Stimulated activated CD8-positive, alpha-beta memory T cell treated with anti-CD3 and anti-CD28 coated beads, Interleukin-2, amount 100 ng/mL, for 48 hours (primary cell): ENCODE results near the gene PLG.
"Not testable (repeated sequence)": the region's sequence is repeated elsewhere in the genome, so short reads cannot be mapped to it uniquely, and the experiment has no call there.

Source experiments
- DNase-seq, 2 donors: peaks; one replicate each; pipeline ENCODE4 v3.0.0-alpha.2; 2020; ENCODE audit warnings: low read depth in 2 of 2

The PLG gene

DNA sequence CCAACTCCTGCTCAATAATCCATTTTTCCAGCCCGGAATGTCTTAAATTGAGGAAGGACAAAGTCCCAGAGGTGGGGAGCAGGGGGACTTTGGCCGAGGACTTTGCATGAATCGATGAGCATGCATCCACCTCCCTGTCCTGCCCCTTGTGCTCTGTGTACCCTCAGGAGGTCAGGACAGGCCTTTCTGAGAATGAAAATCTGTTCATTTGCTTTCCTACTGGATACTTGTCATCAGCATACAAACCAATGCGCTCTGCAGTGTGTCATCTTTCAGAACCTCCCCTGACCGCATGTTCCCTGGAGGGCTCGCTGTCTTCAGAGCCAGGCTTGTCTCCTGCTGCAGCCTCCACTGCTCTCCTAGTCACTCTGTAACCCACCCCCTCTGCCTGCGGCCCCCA lies 2.6 kb downstream of the PLG start:
- not testable (repeated sequence) for DNase-seq

DNA sequence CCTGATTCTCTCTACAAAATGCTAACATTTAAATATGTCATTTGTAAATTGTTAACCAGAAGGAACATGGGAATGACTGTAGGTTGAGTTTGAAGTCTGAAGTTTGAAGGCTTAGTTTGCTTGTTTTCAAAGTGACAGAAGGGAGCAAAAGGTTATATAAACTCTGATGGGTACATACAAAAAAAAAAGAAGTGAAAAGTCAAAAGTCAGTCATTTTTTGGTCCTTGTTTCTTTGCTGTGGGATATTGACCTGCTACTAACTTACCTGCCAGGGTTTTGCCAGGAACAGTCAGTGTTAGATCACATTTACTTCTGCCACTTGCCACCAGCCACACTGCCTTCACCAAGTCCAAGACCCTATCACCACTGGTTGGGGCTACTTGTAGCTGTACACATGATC lies 6.9 kb downstream of the PLG start:
- not testable (repeated sequence) for DNase-seq

DNA sequence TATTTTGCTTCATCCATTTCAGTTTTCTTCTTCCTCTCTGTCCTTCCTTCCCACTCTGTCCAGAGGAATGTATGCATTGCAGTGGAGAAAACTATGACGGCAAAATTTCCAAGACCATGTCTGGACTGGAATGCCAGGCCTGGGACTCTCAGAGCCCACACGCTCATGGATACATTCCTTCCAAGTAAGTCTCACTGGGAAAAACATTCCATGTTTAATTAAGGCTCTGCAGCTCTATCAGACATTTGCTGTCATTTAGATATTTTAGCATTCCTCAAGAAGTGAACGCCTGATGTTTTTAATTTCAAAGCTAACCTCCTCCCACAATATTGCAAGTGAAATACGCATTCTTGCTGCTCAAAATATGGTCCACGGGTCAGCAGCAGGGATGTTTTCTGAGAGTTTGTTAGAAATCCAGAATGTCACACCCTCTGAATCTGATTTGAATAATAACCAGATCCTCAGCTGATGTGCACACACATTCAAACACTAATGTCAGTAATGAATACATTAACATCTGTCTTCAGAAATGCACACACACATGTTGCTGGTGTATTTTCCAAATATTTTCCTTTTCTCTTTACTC lies 12.8 kb downstream of the PLG start:
- no peak for DNase-seq

DNA sequence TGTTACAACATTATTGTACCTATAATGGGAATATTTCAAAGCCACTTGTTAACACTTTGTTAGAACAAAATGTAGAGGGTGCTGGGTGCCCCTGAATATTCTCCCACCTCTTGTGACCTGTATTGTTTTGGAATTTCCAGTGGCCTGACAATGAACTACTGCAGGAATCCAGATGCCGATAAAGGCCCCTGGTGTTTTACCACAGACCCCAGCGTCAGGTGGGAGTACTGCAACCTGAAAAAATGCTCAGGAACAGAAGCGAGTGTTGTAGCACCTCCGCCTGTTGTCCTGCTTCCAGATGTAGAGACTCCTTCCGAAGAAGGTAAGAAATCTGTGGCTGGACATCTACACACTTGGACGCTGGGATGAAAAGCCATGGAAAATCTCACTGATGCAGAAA lies 28.9 kb downstream of the PLG start:
- no peak for DNase-seq

DNA sequence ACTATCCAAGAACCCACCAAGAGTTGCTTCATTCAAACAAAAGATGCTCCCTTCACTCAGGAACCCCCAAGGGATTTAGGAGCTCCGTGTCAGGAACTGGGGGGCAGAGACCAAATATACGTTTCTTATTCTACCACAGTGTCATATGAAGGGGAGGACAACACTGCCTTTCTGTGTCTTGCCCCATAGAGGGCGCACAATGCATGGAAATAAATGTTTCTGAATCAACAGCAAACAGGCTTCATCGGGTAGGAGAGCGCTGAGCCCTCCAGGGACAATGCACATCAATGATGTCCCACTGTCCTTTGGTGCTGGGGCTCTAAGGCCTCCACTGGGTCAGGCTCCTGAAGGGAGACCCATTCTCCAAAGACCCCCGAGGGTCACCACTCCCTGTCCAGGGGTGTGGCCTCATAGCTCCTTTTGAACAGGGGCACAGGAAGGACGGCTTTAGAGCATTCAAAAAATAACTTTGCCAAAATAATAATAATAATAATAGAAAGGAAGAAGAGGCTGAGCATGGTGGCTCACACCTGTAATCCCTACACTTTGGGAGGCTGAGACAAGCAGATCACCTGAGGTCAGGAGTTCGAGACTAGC lies 31.1 kb downstream of the PLG start:
- no peak for DNase-seq

DNA sequence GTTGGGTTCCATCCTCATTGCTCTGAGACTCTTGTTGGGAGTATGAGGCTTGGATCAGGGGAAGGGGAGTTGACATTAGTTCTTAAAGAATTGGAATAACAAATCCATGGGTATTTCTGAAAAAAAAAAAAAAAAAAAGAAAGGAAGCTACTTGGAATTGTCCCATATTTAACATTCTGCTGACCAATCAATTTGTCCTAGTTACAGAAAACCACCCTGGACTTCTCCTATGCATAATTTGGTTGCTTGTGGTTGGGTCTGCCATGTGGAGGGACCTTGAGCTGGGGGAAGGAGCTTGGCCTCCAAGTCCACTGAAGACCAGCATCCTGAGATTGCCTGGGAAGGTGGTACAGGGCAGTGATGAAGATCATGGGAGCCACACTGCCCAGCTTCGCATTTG lies 32.6 kb downstream of the PLG start:
- DNase-seq, result no peak

DNA sequence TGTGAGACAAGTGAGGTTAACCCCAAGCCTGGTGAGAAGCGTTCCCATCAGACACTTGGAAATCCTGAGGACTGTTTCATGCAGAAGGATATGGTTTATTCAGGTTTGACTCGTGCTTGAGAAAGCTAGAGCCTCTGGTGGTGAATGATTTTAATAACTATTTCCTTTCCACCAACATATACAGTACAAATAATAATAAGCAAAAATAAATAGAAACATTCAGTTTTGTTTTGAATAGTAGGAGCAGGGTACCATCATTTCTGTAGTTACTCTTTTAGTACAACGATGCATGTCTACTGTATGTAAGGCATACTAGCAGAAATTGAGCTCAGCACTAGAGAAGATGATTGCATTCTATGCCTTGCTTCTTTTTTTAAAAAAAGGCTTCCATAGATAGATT lies 33.5 kb downstream of the PLG start:
- no peak for DNase-seq

DNA sequence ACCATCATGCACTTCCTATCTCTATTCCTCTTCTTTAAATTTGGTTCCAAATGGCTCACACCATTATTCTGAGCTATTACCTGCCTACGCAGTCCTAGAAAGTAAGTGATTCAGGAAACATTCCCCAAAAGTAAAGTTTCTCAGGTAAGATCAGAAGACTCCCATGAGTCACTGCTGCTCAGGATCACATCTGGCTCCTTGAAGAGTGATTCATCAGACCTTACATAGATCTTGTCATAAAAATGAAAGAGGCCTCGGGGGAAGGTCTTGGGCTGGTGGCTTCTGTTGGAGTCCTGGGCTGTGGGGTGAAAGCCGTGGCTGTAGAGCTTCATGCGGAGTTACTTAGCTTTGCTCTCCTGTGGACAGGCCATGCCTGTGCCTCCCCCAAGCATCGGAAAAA lies 35.9 kb downstream of the PLG start:
- no peak for DNase-seq

DNA sequence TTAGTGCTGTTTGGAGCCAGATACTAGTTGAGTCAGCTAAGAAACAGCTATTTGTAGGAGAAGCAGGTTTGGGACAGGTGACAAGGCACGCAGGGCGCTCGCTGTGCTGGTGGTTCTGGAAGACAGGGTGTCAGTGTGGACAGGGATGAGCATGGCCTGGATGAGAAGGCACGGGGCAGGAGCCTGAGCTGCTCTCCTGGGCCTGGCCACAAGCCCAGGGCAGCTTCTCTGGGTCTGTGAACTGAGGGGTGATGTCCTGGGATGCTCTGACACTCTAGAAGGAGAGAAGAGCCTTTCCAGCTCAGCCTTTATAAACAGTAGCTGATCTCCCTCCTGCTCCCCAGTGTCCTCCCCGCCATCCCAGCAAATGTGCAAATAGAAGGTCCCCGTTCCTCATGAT lies 37.9 kb downstream of the PLG start:
- no peak for DNase-seq

DNA sequence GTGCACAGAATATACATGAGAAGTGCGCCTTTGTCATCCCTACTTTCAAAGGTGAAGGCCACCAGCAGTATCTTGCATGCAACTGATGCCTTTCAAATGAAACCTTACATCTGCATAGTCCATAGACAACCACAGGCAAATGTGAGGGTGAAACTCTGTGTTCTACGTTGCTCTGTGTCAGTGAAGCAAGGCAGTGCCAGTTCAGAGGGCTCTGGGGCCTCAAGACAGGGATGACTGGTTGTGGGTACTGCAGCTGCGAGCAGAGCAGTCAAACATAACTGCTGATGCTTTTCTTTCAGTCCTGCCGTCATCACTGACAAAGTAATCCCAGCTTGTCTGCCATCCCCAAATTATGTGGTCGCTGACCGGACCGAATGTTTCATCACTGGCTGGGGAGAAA lies 39.0 kb downstream of the PLG start:
- DNase-seq, result not testable (repeated sequence)

DNA sequence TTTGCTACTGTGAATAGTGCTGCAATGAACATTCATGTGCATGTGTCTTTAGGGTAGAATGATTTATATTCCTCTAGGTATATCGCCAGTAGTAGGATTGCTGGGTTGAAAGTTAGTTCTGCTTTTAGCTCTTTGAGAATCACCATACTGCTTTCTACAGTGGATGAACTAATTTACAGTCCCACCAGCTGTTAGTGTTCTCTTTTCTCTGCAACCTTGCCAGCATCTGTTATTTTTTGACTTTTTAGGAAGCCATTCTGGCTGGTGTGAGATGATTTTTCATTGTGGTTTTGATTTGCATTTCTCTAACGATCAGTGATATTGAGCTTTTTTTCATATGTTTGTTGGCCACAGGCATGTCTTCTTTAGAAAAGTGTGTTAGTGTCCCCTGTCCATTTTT lies 40.0 kb downstream of the PLG start:
- no peak for DNase-seq

DNA sequence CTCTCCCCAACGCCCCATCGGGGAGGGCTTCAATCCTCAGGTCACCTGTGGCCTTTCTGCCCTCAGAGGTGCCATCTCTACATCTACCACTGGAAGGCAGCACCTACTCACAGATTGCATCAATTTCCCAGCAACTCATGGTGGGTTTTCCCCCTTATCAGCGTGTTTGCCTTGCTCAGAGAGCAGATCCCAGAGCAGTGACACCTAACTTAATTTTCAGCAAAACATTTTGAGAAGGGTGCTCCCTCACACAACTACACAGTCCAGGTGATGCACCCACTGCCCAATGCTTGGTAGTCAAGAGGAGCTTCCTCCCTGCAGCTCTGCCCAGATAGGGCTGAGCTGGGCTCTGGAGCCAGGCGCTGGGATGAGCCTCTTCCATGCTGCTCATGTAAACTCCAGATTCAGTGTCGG lies 48.2 kb downstream of the PLG start:
- no peak for DNase-seq

DNA sequence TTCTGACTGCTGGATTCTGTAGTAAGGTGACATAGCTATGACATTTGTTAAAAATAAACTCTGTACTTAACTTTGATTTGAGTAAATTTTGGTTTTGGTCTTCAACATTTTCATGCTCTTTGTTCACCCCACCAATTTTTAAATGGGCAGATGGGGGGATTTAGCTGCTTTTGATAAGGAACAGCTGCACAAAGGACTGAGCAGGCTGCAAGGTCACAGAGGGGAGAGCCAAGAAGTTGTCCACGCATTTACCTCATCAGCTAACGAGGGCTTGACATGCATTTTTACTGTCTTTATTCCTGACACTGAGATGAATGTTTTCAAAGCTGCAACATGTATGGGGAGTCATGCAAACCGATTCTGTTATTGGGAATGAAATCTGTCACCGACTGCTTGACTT lies 51.2 kb downstream of the PLG start:
- not testable (repeated sequence) for DNase-seq

DNA sequence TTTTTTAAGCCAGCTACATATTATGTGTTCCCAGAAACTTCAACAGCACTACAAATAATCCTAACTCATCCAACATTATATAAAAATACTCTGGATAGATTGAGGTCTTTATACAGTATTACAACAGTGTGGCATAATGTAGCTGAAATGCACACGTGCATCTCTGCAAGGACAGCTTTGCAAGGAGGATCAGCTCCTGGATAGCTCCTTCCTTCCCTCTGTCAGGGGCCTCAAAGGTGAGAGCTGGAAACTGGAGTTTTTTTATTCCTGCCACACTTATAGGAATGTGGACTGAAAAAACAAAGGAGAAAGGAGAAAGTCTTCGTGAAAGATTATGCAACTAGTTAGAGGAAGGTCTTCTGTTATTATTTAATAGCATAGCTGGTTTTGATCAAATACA lies 53.1 kb downstream of the PLG start:
- no peak for DNase-seq

DNA sequence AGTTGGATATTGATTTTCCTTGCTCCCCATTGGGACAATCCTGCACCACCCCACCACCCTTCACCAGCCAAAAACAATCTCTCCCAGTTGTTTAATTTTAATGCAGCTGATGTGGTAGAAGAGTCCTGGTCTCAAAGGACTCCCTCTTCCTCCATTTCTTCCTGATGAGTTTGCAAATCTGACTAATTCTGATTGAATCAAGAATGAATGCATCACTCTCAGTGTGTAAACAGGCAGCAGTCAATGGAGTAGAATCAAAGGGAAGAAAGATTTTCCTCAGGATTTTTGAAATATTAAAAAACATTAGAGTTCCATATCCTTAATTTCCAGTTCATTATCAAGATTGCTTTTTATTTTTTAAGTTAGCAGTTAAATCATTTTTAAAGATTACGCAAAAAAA lies 54.0 kb downstream of the PLG start:
- DNase-seq, result no peak

DNA sequence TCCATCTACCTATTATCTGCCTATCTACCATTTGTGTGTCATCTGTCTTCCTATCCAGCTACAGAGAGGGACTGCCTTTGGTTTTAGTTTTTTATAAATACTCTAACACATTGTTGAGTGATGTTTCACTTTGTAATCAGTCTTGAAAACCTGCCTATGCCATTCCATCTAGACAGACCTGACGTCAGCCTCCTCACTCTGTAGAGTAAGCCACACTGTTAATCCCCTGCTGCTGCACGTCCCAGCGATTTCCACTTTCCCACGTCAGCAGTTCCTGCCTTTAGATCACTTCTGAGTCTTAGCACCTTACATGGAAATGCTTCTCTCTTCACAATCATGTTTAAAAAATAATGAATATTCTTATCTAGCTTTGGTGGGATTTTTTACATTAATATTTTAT lies 54.8 kb downstream of the PLG start:
- no peak for DNase-seq

DNA sequence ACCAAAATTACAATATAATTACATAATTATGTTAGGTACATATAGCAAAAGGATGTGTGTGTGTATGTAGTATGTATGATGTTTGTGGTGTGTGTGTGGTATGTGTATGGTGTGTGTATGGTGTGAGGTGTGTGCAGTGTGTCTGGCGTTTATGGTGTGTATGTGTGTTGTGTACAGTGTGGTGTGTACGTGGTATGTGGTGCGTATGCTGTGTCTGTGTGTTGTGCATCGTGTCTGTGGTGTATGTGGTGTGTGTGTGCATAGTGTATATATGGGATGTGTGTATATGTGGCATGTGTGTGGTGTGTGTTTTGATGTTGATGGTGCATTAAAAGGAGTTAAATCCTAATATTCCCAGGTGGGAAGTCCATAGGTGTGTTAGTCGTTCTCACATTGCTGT lies 62.8 kb downstream of the PLG start:
- no peak for DNase-seq

DNA sequence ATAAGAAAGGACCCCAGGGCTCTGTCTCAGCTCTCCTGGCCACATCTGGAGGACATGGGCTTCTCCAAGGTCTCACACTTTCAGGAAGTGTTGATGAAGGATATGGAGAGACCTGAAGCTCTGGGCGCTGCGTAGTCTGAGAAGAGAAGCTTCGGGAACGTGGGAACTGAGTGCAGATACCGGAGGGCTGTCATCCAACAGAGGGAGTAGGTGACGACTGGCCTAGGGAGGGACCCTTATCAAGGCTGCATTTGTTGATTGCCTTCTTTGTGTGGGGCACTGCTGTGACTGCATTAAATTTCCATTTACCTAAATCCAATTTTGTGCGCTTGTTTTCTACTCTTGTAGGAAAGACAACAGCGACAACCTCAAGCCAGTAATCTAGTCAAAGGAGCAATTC lies 63.4 kb downstream of the PLG start:
- no peak for DNase-seq

DNA sequence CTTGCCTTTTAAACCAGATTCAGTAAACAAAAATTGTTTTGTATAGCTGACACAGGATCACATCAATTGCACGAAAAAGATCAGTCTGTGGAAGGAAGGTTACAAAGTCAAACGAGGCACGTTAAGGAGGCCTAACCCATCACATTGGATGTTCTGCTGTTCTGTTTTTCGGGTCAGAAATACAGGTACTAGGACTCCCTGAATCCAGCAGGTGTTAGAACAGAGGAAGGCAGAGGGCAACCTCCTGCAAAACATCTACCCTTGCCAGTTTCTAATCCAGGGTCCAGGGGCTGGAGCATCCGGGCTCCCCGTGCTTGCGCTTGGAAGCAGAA lies 64.6 kb downstream of the PLG start:
- DNase-seq, result no peak

DNA sequence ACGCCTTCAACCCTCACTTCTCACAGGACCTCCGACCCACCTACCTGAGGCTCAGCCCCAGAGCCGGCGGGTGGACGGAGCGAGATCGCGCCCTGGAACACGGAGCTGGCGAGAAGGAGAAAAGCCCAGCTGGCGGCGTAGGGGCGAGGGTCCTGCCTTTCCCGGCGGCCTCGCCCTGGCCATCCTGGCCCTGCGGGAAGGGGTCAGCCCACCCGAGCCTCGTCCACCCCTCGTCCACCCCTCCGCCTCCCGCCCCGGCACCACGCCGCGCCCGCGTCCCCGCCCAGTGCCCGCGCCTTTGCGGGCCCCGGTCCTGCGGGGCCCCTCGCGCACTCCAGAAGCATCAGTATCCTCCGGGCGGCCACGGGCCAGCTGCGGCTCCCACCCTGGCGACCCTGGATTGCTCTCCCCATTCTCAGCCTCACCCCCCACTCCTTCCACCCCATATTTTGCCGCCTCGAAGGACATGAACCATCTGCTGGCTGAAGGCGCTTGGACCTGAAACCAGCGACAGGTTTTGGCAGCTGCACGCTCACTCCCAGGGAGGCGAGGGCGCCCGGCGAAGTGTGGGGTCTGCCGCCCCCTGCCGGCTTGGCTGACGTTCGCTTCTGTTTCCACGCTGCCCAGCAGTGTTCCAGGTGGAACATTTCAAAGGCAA lies 65.1 kb downstream of the PLG start:
- peak; percentile 34 to 56 for DNase-seq

DNA sequence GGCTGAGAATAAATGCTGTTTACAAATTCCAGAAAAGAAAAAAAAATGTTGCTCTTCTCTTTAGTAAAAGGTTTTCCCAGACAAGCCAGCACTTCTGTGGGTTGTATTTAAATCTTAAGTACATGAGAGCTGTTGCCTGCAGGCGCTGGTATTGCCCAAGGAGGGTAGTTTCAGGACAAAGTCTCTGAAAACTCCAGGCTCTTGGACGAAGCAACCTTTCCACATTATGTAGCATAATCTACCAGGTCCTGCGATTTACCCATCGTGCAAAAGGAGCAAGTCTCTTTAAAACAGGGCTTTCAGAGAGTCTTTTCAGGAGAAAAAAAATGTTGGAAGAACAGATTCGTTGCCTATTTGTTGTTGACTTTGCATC lies 65.6 kb downstream of the PLG start:
- DNase-seq, result no peak

DNA sequence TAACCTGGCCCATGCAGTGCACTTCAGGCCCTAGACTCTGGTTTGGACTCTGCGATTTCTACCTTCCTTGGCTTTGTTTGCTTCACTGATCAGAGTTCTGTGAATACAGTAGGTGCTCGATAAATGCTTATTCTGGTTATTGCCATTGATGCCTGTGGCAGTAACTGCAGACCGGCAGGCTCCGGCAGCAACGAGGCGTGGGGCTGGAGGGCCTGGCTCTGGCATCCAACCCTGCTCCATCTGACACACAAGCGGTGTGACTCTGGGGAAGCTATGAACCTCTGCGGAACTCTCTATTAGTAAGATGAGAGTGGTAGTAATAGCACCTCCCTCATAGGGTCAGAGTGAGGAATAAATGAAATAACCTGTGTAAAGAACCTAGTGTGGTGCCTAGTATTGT lies 66.1 kb downstream of the PLG start:
- no peak for DNase-seq

DNA sequence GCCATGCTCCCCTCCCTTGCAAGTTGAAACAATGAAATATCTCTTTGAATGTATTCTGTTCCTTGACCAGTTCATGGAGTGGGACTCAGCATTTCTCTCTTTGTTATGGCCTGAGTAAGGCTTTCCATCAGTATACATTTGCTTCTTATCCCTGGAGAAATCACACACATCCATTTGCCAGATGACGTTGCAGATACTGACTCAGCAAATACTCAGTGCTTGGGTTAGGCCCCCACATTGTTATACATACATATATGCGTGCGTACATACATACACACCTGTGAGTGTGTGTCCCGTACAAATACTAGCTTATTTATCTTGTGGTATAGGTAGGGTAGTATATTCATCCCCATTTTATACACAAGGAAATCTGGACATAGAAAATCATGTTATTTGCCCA lies 72.4 kb downstream of the PLG start:
- DNase-seq, result no peak
